Ovary (tissue), 9 donors: ENCODE measurements around the gene CADM4. TPM values are rescaled to one million over a fixed set of nuclear protein-coding genes. Genes with fewer than 3 reads are reported as not detected.

Source experiments
- DNase-seq, 5 donors: peaks; one replicate each; pipeline ENCODE4 v3.0.0-alpha.2; 2019 to 2020
- H3K27ac ChIP-seq, 2 donors: fragments of 200-600 bp; one replicate each; pipeline versions ENCODE4 v1.5.1 to v1.8.0; 2019 to 2022
- H3K27me3 ChIP-seq: fragments of 200-600 bp; one replicate; pipeline ENCODE4 v1.8.0; 2022
- H3K36me3 ChIP-seq: fragments of 200-600 bp; sonication (generic); one replicate; pipeline ENCODE4 v1.5.1; 2019
- H3K4me1 ChIP-seq: one replicate; pipeline ENCODE4 v1.8.1; 2013; ENCODE audit warnings: mild to moderate bottlenecking, moderate library complexity; ENCODE audit not compliant: insufficient read depth
- H3K4me3 ChIP-seq: fragments of 200-600 bp; sonication (generic); one replicate; pipeline ENCODE4 v1.5.1; 2017
- H3K9me3 ChIP-seq, 2 donors: fragments of 200-600 bp in 1 of 2; sonication (generic) in 1 of 2; one replicate each; pipeline versions ENCODE4 v1.5.1 to v1.8.1; 2013 to 2019; ENCODE audit warnings: mild to moderate bottlenecking in 1 of 2, moderate library complexity in 1 of 2
- CTCF ChIP-seq, 3 donors: fragments of 450-650 bp in 2 of 3; fragments of 200-600 bp in 1 of 3; IDR thresholded peaks; one replicate each; pipeline versions ENCODE4 v1.5.1 to v1.8.0; 2016 to 2022; ENCODE audit warnings: antibody characterized with exemption in 3 of 3, mild to moderate bottlenecking in 1 of 3
- EP300 ChIP-seq: sonication (generic); formaldehyde crosslinking; IDR thresholded peaks from one replicate; pipeline ENCODE4 v1.6.1; 2017; ENCODE audit warnings: antibody characterized with exemption
- POLR2A ChIP-seq: fragments of 450-650 bp; IDR thresholded peaks from one replicate; pipeline ENCODE4 v1.6.1; 2017; ENCODE audit warnings: antibody characterized with exemption, mild to moderate bottlenecking, moderate library complexity
- WGBS, 3 donors: extraction: QIAGEN DNeasy Blood & Tissue Kit in 1 of 3; methylation state at CpG; one replicate each; pipeline versions ENCODE4 v1.1.5 to v1.1.7; 2013 to 2017; 5-methylcytosine and 5-hydroxymethylcytosine counted together
- intact Hi-C, 4 donors: fragments of 100-400 bp; cut with DNase I; formaldehyde crosslinking; loops; one replicate each; pipeline versions ENCODE4 v1.11.0 to v1.15.1; 2022 to 2023
- polyA plus RNA-seq, 2 donors: library from polyadenylated mRNA; stranded (reverse); fragments of 200-250 nt in 1 of 2; fragments of 350-450 nt in 1 of 2; fragmentation: Illumina TruSeq in 1 of 2; extraction: RNeasy Lipid Tissue Mini Kit (QIAGEN cat#74804) in 1 of 2; gene quantifications; one replicate each; pipeline ENCODE4 v1.2.3, GENCODE V29; 2013 to 2014
- total RNA-seq, 7 donors: library from RNA; depleted of rRNA in 2 of 7; stranded (reverse); fragments of >200 nt in 2 of 7; fragmentation: NEBNext Ultra II Directional in 3 of 7; extraction: Animal tissue kit (Norgen Biotek cat#: 25700) in 3 of 7; gene quantifications; one replicate each; pipeline versions ENCODE4 v1.1.0 to v1.2.4, GENCODE V29; 2016 to 2023
- donor health status: DM: no; HTN: no; CAD: no; lungs with moderate emphysema.
- donor health status: DM: no; HTN: no; CAD: no.
- donor health status: Bipolar disorder and iron deficiency.
- donor health status: DM: yes; HTN: yes; CAD: no.
- donor health status: DM: no; HTN: no; CAD: no.
- donor health status: DM: yes; HTN: yes; CAD: no.

Gene CADM4
- total and polyA plus RNA-seq, 9 donors = 6.2 to 24.3 (median 11.3) TPM

DNA sequence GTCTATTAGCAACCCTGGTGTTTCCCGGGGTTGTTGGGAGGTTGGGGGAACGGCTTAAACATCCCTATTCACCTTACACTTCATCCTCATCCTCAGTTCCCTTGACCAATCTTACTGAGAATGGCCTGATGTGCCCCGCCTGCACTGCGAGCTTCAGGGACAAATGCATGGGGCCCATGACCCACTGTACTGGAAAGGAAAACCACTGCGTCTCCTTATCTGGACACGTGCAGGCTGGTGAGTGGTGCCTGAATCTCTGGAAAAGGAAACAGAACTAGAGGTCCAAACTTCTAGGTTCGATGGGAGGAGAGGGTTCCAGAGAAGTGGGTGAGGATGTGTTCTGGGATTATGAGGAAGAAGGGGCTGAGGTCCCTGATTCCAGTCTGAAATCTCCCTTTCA, 58.2 kb downstream of the CADM4 start:
- DNase-seq = peak in 1 of 5 donors; percentile 26
- Histone ChIP-seq H3K27ac (peak overlapping the region; percentile 20 to 62), H3K4me1 (peaks cover 7% of the 10 kb centered on the region), H3K27me3 (no peaks in the 10 kb centered on the region), H3K36me3 (no peaks in the 10 kb centered on the region), H3K9me3 (no peaks in the 10 kb centered on the region), H3K4me3 (peak overlapping the region; percentile 46)
- intact Hi-C loops = no loop called here
- TF ChIP-seq EP300 (no peak), CTCF (IDR thresholded peaks at IDR 0.05) (no peak), POLR2A (no peak)
- WGBS, 3 donors = 11 to 48% (median 27%) methylated on average over 7 of the region's 7 CpGs

DNA sequence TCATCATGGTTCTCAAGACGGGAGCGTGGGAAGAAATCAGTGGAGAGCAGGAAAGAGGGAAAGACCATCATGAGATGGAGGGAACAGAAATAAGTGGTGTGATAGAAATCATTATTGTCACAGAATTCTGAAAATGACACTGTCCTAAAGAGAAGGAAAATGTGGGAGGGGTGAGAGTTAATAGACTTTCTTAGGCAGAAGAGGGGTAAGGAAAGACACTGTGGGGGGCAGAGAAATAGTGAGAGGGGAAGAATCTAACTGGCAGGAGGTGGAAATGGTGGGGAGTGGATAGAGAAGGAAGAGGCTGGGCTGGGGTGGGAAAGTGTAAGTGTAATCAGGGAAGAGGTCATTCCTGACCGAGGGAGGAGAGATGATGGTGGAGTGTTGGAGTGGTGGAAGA, 60.9 kb downstream of the CADM4 start:
- WGBS, 3 donors = 81 to 85% (median 83%) methylated on average over 3 of the region's 3 CpGs
- no peak for TF ChIP-seq EP300
- no peak for TF ChIP-seq CTCF (IDR thresholded peaks at IDR 0.05)
- no peak for TF ChIP-seq POLR2A
- Histone ChIP-seq H3K36me3 (no peaks in the 10 kb centered on the region), H3K4me1 (peaks cover 17% of the 10 kb centered on the region), H3K4me3 (no peak overlapping the region), H3K27me3 (no peaks in the 10 kb centered on the region), H3K9me3 (no peaks in the 10 kb centered on the region), H3K27ac (no peak overlapping the region)
- intact Hi-C loops = no loop called here
- DNase-seq = no peak

- peak; percentile 26 to 60 (median 54) for DNase-seq
- no peak for TF ChIP-seq CTCF (IDR thresholded peaks at IDR 0.05)
- no peak for TF ChIP-seq POLR2A
- TF ChIP-seq EP300 = no peak
- H3K9me3 ChIP-seq = no peaks in the 10 kb centered on the region
- H3K4me1 ChIP-seq = peaks cover 13% of the 10 kb centered on the region
- peak overlapping the region in 1 of 2 donors; percentile 58 for H3K27ac ChIP-seq
- H3K27me3 ChIP-seq = no peaks in the 10 kb centered on the region
- H3K4me3 ChIP-seq = peak overlapping the region; percentile 38
- H3K36me3 ChIP-seq = no peaks in the 10 kb centered on the region
- intact Hi-C loops = no loop called here
- 67 to 77% (median 73%) methylated on average over 37 of the region's 37 CpGs for WGBS, 3 donors
Observed at GRCh38 chr19:43575955-43576878, 63.4 kb downstream of the CADM4 start.

- Histone ChIP-seq H3K27me3 (no peaks in the 10 kb centered on the region), H3K4me1 (peaks cover 11% of the 10 kb centered on the region), H3K4me3 (peak within 1 kb of the TSS; percentile 91), H3K9me3 (no peaks in the 10 kb centered on the region), H3K36me3 (no peaks in the 10 kb centered on the region), H3K27ac (peak within 1 kb of the TSS; percentile 39 to 65)
- TF ChIP-seq POLR2A = peak; percentile 38
- no peak for TF ChIP-seq EP300
- 0 to 1% (median 0%) methylated on average over 41 to 51 of the region's 51 CpGs for WGBS, 3 donors
- intact Hi-C loops = no loop called here
- DNase-seq = peak; percentile 97 to 99 (median 98)
Observed at GRCh38 chr19:43575156-43575950, 64.3 kb downstream of the CADM4 start, which contains the start of the genes PINLYP and XRCC1. Gene PINLYP, plus strand, starts transcription at chr19:43575801. Its CDS starts 1,391 bp downstream, at chr19:43577192. Gene XRCC1, minus strand, starts transcription at chr19:43575527. Its CDS starts 69 bp downstream, at chr19:43575458.
